Measurements from ENCODE around the gene DMWD. TPM values are rescaled to one million over a fixed set of nuclear protein-coding genes. Genes with fewer than 3 reads are reported as not detected.

The DMWD gene
- total RNA-seq, 1 donor from 2014 or later, result 110 TPM

GRCh38 chr19:45784096-45784495, 8.5 kb downstream of the DMWD start:
- intact Hi-C loops (cut with DNase I), result loop anchor here (1.0 kb wide), 1 partner anchor 8 kb away; the partner anchor contains the start of gene DMWD

GRCh38 chr19:45782820-45783785, 9.5 kb downstream of the DMWD start:
- no peak for TF ChIP-seq CTCF (IDR thresholded peaks at IDR 0.05)
- intact Hi-C loops (cut with DNase I), result loop anchor here (2.0 kb wide), 1 partner anchor 16 kb away; no protein-coding TSS in a partner anchor
- Histone ChIP-seq H3K27me3 (no peaks in the 10 kb centered on the region), H3K4me3 (peak overlapping the region; percentile 71 to 94), H3K36me3 (peaks cover 30 to 42% of the 10 kb centered on the region in 2 donors), H3K4me1 (peaks cover 11 to 45% of the 10 kb centered on the region in 2 donors), H3K9me3 (no peaks in the 10 kb centered on the region), H3K27ac (peak overlapping the region; percentile 93 to 94)
- peak in 1 of 2 donors; percentile 92 for DNase-seq (ENCODE audit: low spot score in 2 of 2)

More at GRCh38 chr19:45784096-45784495, 8.5 kb downstream of the DMWD start:
- Histone ChIP-seq H3K4me1 (peaks cover 11 to 43% of the 10 kb centered on the region in 2 donors), H3K27me3 (no peaks in the 10 kb centered on the region), H3K4me3 (peak overlapping the region in 1 of 2 donors; percentile 94), H3K36me3 (peaks cover 31 to 42% of the 10 kb centered on the region in 2 donors), H3K27ac (peak overlapping the region; percentile 93 to 94), H3K9me3 (no peaks in the 10 kb centered on the region)
- no peak for DNase-seq (ENCODE audit: low spot score in 2 of 2)
- TF ChIP-seq CTCF (IDR thresholded peaks at IDR 0.05), result no peak

GRCh38 chr19:45782162-45782691, 10.4 kb downstream of the DMWD start, which contains the start of gene DMPK:
Gene DMPK, minus strand, starts transcription at chr19:45782490. Its CDS starts 138 bp downstream, at chr19:45782352.
- peaks cover 11 to 45% of the 10 kb centered on the region in 2 donors for H3K4me1 ChIP-seq
- no peaks in the 10 kb centered on the region for H3K9me3 ChIP-seq
- no peaks in the 10 kb centered on the region for H3K27me3 ChIP-seq
- H3K36me3 ChIP-seq, result peaks cover 37 to 44% of the 10 kb centered on the region in 2 donors
- H3K4me3 ChIP-seq, result peak within 1 kb of the TSS; percentile 71 to 94
- intact Hi-C loops (cut with DNase I), result loop anchor here (2.0 kb wide), 1 partner anchor 17 kb away; no protein-coding TSS in a partner anchor
- no peak for TF ChIP-seq CTCF (IDR thresholded peaks at IDR 0.05)
- H3K27ac ChIP-seq, result peak within 1 kb of the TSS; percentile 93 to 94
- DNase-seq (ENCODE audit: low spot score in 2 of 2), result no peak

GRCh38 chr19:45781214-45782161, 11.2 kb downstream of the DMWD start:
- Histone ChIP-seq H3K27ac (peak overlapping the region; percentile 93 to 94), H3K4me1 (peaks cover 11 to 45% of the 10 kb centered on the region in 2 donors), H3K4me3 (peak overlapping the region; percentile 71 to 94), H3K9me3 (no peaks in the 10 kb centered on the region), H3K27me3 (no peaks in the 10 kb centered on the region), H3K36me3 (peaks cover 38 to 44% of the 10 kb centered on the region in 2 donors)
- no peak for TF ChIP-seq CTCF (IDR thresholded peaks at IDR 0.05)
- intact Hi-C loops (cut with DNase I), result loop anchor here (2.0 kb wide), 1 partner anchor 17 kb away; no protein-coding TSS in a partner anchor
- DNase-seq (ENCODE audit: low spot score in 2 of 2), result no peak

Measured in ascending aorta (tissue), 2 donors.